ENCODE results near the gene HORMAD1.

The HORMAD1 gene

GRCh38 chr1:150696995-150697927, 23.4 kb downstream of the HORMAD1 start, which contains the start of gene GOLPH3L (continued):
- TF ChIP-seq YY1 (tag by site-specific recombination; IDR thresholded peaks at IDR 0.05) (no peak), ZNF423 (tag by site-specific recombination; IDR thresholded peaks at IDR 0.05) (no peak), ZNF561 (tag by site-specific recombination; IDR thresholded peaks at IDR 0.05; ENCODE audit: borderline replicate concordance) (no peak; the same call in 1 of the 2 replicates), ZNF404 (tag by site-specific recombination; IDR thresholded peaks at IDR 0.05) (no peak), ZNF670 (tag by site-specific recombination; IDR thresholded peaks at IDR 0.05; ENCODE audit: low read depth) (no peak), ZNF335 (tag by site-specific recombination; conservative IDR thresholded peaks at IDR 0.05) (peak; percentile 35), ZNF157 (tag by site-specific recombination; IDR thresholded peaks at IDR 0.05) (no peak), EGR2 (tag by site-specific recombination; IDR thresholded peaks at IDR 0.05; ENCODE audit: low read depth) (no peak), ZNF155 (tag by site-specific recombination; IDR thresholded peaks at IDR 0.05) (no peak), ZSCAN30 (tag by site-specific recombination; IDR thresholded peaks at IDR 0.05) (peak; percentile 92), ZBTB7A (tag by site-specific recombination; IDR thresholded peaks at IDR 0.05; ENCODE audit: low read depth) (no peak), ZNF48 (tag by site-specific recombination; IDR thresholded peaks at IDR 0.05) (no peak), ZNF488 (tag by site-specific recombination; IDR thresholded peaks at IDR 0.05) (no peak), ZNF362 (tag by site-specific recombination; IDR thresholded peaks at IDR 0.05) (no peak), TCF7L2 (IDR thresholded peaks at IDR 0.05; ENCODE audit: borderline replicate concordance, low read depth, low read length) (no peak), ZNF626 (tag by site-specific recombination; IDR thresholded peaks at IDR 0.05) (no peak), ZNF302 (tag by site-specific recombination; IDR thresholded peaks at IDR 0.05; ENCODE audit: low read depth) (no peak), SETDB1 (IDR thresholded peaks at IDR 0.05; ENCODE audit: insufficient read length, low read length) (no peak), ZBTB49 (tag by site-specific recombination; IDR thresholded peaks at IDR 0.05; ENCODE audit: low read depth) (no peak), OVOL3 (tag by site-specific recombination; IDR thresholded peaks at IDR 0.05) (no peak), ZNF2 (tag by site-specific recombination; IDR thresholded peaks at IDR 0.05) (no peak), ZNF768 (tag by site-specific recombination; IDR thresholded peaks at IDR 0.05) (no peak), ZNF654 (tag by site-specific recombination; IDR thresholded peaks at IDR 0.05; ENCODE audit: low read depth) (no peak)
- TF ChIP-seq, protein P1, sequence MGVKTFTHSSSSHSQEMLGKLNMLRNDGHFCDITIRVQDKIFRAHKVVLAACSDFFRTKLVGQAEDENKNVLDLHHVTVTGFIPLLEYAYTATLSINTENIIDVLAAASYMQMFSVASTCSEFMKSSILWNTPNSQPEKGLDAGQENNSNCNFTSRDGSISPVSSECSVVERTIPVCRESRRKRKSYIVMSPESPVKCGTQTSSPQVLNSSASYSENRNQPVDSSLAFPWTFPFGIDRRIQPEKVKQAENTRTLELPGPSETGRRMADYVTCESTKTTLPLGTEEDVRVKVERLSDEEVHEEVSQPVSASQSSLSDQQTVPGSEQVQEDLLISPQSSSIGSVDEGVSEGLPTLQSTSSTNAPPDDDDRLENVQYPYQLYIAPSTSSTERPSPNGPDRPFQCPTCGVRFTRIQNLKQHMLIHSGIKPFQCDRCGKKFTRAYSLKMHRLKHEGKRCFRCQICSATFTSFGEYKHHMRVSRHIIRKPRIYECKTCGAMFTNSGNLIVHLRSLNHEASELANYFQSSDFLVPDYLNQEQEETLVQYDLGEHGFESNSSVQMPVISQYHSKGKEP (tag by site-specific recombination; IDR thresholded peaks at IDR 0.05) = no peak
- TF ChIP-seq, protein P2, sequence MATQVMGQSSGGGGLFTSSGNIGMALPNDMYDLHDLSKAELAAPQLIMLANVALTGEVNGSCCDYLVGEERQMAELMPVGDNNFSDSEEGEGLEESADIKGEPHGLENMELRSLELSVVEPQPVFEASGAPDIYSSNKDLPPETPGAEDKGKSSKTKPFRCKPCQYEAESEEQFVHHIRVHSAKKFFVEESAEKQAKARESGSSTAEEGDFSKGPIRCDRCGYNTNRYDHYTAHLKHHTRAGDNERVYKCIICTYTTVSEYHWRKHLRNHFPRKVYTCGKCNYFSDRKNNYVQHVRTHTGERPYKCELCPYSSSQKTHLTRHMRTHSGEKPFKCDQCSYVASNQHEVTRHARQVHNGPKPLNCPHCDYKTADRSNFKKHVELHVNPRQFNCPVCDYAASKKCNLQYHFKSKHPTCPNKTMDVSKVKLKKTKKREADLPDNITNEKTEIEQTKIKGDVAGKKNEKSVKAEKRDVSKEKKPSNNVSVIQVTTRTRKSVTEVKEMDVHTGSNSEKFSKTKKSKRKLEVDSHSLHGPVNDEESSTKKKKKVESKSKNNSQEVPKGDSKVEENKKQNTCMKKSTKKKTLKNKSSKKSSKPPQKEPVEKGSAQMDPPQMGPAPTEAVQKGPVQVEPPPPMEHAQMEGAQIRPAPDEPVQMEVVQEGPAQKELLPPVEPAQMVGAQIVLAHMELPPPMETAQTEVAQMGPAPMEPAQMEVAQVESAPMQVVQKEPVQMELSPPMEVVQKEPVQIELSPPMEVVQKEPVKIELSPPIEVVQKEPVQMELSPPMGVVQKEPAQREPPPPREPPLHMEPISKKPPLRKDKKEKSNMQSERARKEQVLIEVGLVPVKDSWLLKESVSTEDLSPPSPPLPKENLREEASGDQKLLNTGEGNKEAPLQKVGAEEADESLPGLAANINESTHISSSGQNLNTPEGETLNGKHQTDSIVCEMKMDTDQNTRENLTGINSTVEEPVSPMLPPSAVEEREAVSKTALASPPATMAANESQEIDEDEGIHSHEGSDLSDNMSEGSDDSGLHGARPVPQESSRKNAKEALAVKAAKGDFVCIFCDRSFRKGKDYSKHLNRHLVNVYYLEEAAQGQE (tag by site-specific recombination; IDR thresholded peaks at IDR 0.05) = no peak
- TF ChIP-seq, protein P3, sequence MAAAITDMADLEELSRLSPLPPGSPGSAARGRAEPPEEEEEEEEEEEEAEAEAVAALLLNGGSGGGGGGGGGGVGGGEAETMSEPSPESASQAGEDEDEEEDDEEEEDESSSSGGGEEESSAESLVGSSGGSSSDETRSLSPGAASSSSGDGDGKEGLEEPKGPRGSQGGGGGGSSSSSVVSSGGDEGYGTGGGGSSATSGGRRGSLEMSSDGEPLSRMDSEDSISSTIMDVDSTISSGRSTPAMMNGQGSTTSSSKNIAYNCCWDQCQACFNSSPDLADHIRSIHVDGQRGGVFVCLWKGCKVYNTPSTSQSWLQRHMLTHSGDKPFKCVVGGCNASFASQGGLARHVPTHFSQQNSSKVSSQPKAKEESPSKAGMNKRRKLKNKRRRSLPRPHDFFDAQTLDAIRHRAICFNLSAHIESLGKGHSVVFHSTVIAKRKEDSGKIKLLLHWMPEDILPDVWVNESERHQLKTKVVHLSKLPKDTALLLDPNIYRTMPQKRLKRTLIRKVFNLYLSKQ (tag by site-specific recombination; IDR thresholded peaks at IDR 0.05; ENCODE audit: borderline replicate concordance) = no peak
- TF ChIP-seq, protein P4, sequence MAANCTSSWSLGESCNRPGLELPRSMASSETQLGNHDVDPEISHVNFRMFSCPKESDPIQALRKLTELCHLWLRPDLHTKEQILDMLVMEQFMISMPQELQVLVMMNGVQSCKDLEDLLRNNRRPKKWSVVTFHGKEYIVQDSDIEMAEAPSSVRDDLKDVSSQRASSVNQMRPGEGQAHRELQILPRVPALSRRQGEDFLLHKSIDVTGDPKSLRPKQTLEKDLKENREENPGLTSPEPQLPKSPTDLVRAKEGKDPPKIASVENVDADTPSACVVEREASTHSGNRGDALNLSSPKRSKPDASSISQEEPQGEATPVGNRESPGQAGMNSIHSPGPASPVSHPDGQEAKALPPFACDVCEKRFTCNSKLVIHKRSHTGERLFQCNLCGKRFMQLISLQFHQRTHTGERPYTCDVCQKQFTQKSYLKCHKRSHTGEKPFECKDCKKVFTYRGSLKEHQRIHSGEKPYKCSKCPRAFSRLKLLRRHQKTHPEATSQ (tag by site-specific recombination; IDR thresholded peaks at IDR 0.05) = no peak

Measured in HEK293 (cell line).